Uterus (tissue), 4 donors: ENCODE data around the gene TBC1D2B. TPM values are rescaled to one million over a fixed set of nuclear protein-coding genes. Genes with fewer than 3 reads are reported as not detected.
"Not testable (repeated sequence)": the region's sequence is repeated elsewhere in the genome, so short reads cannot be mapped to it uniquely, and the experiment has no call there.

Experiments
- DNase-seq, 2 donors: peaks; one replicate each; pipeline ENCODE4 v3.0.0-alpha.2; 2019 to 2020
- H3K27ac ChIP-seq, 2 donors: fragments of 200-600 bp; sonication (generic); 1 replicate in 1 of 2; 2 replicates in 1 of 2; pipeline ENCODE4 v1.5.1; 2016 to 2018
- H3K27me3 ChIP-seq, 2 donors: fragments of 200-600 bp; sonication (generic); one replicate each; pipeline ENCODE4 v1.5.1; 2018 to 2019; ENCODE audit warnings: control low read depth in 1 of 2
- H3K36me3 ChIP-seq, 2 donors: fragments of 200-600 bp; sonication (generic); one replicate each; pipeline ENCODE4 v1.5.1; 2019; ENCODE audit warnings: control low read depth in 1 of 2
- H3K4me1 ChIP-seq, 2 donors: fragments of 200-600 bp; sonication (generic); one replicate each; pipeline ENCODE4 v1.5.1; 2018 to 2019; ENCODE audit warnings: control low read depth in 1 of 2
- H3K4me3 ChIP-seq, 2 donors: fragments of 200-600 bp; sonication (generic); 1 replicate in 1 of 2; 2 replicates in 1 of 2; pipeline ENCODE4 v1.5.1; 2018 to 2019; ENCODE audit warnings: mild to moderate bottlenecking in 1 of 2
- H3K9me3 ChIP-seq, 2 donors: fragments of 200-600 bp; sonication (generic); one replicate each; pipeline ENCODE4 v1.5.1; 2019; ENCODE audit warnings: control low read depth in 1 of 2
- CTCF ChIP-seq, 4 experiments: fragments of 200-600 bp in 2 of 4; fragments of 450-650 bp in 2 of 4; sonication (generic) in 2 of 4; IDR thresholded peaks; one replicate each; pipeline ENCODE4 v1.5.1; 2016 to 2019; ENCODE audit warnings: antibody characterized with exemption in 4 of 4, mild to moderate bottlenecking in 2 of 4, moderate library complexity in 1 of 4
- POLR2A ChIP-seq, 2 donors: fragments of 450-650 bp; IDR thresholded peaks; one replicate each; pipeline ENCODE4 v1.6.1; 2016; ENCODE audit warnings: antibody characterized with exemption in 2 of 2, mild to moderate bottlenecking in 1 of 2, moderate library complexity in 1 of 2
- intact Hi-C: fragments of 100-400 bp; cut with DNase I; formaldehyde crosslinking; loops from one replicate; pipeline ENCODE4 v1.15.1; 2023; ENCODE audit warnings: low total_unique reads
- total RNA-seq, 4 donors: library from RNA; depleted of rRNA in 3 of 4; stranded (reverse); fragments of >200 nt in 3 of 4; gene quantifications; one replicate each; pipeline versions ENCODE4 v1.1.0 to v1.2.4, GENCODE V29; 2014 to 2023
- donor health status: DM: yes; HTN: yes; CAD: no.

TBC1D2B gene
- total RNA-seq, 4 donors from 2014 or later, result 27.7 to 89.0 (median 57.9) TPM

GRCh38 chr15:77967798-77968197, 109.7 kb downstream of the TBC1D2B start:
- intact Hi-C loops, result loop anchor here (5.0 kb wide), 1 partner anchor 140 kb away; no protein-coding TSS in a partner anchor
- H3K36me3 ChIP-seq, result no peaks in the 10 kb centered on the region

GRCh38 chr15:77967235-77967615, 110.3 kb downstream of the TBC1D2B start:
- H3K27ac ChIP-seq, H3K27me3 ChIP-seq, H3K9me3 ChIP-seq, H3K36me3 ChIP-seq, H3K4me1 ChIP-seq, H3K4me3 ChIP-seq, DNase-seq: not testable (repeated sequence)
- intact Hi-C loops, result loop anchor here (5.0 kb wide), 1 partner anchor 140 kb away; no protein-coding TSS in a partner anchor

More at GRCh38 chr15:77967798-77968197, 109.7 kb downstream of the TBC1D2B start:
- TF ChIP-seq POLR2A (IDR thresholded peaks at IDR 0.05) (no peak), CTCF (IDR thresholded peaks at IDR 0.05) (no peak)
- Histone ChIP-seq H3K27me3 (no peaks in the 10 kb centered on the region), H3K4me1 (no peaks in the 10 kb centered on the region), H3K9me3 (no peaks in the 10 kb centered on the region), H3K27ac (no peak overlapping the region), H3K4me3 (no peak overlapping the region)
- no peak for DNase-seq

GRCh38 chr15:77966540-77967234, 110.8 kb downstream of the TBC1D2B start:
- TF ChIP-seq POLR2A (IDR thresholded peaks at IDR 0.05) (no peak), CTCF (IDR thresholded peaks at IDR 0.05) (peak; percentile 76 to 89 (median 86))
- intact Hi-C loops, result loop anchor here (5.0 kb wide), 1 partner anchor 141 kb away; no protein-coding TSS in a partner anchor
- peak in 1 of 2 donors; percentile 57 for DNase-seq
- Histone ChIP-seq H3K27ac (no peak overlapping the region), H3K4me1 (no peaks in the 10 kb centered on the region), H3K27me3 (no peaks in the 10 kb centered on the region), H3K4me3 (no peak overlapping the region), H3K9me3 (no peaks in the 10 kb centered on the region), H3K36me3 (no peaks in the 10 kb centered on the region)

- Histone ChIP-seq H3K4me1 (no peaks in the 10 kb centered on the region), H3K9me3 (no peaks in the 10 kb centered on the region), H3K4me3 (no peak overlapping the region), H3K27ac (no peak overlapping the region), H3K27me3 (no peaks in the 10 kb centered on the region), H3K36me3 (no peaks in the 10 kb centered on the region)
- no peak for DNase-seq
- no peak for TF ChIP-seq CTCF (IDR thresholded peaks at IDR 0.05)
- TF ChIP-seq POLR2A (IDR thresholded peaks at IDR 0.05), result no peak
- intact Hi-C loops, result no loop called here
These were observed 113.3 kb downstream of the TBC1D2B start for GRCh38 chr15:77964193-77964592.

- intact Hi-C loops, result no loop called here
- H3K9me3 ChIP-seq, result no peaks in the 10 kb centered on the region
- H3K36me3 ChIP-seq, result no peaks in the 10 kb centered on the region
- H3K4me3 ChIP-seq, result no peak overlapping the region
- TF ChIP-seq CTCF (IDR thresholded peaks at IDR 0.05) (peak; percentile 92 to 97 (median 95)), POLR2A (IDR thresholded peaks at IDR 0.05) (peak in 1 of 2 donors; percentile 27)
- DNase-seq, result peak; percentile 72 to 82
- H3K27ac ChIP-seq, result no peak overlapping the region
- H3K4me1 ChIP-seq, result no peaks in the 10 kb centered on the region
- no peaks in the 10 kb centered on the region for H3K27me3 ChIP-seq
These were observed 118.1 kb downstream of the TBC1D2B start for GRCh38 chr15:77959432-77959879.

GRCh38 chr15:77958716-77959431, 118.6 kb downstream of the TBC1D2B start:
- H3K4me3 ChIP-seq, H3K9me3 ChIP-seq, H3K27me3 ChIP-seq, H3K4me1 ChIP-seq, H3K36me3 ChIP-seq, intact Hi-C loops, DNase-seq, H3K27ac ChIP-seq: not testable (repeated sequence)

GRCh38 chr15:77958021-77958420, 119.5 kb downstream of the TBC1D2B start:
- intact Hi-C loops, H3K27me3 ChIP-seq, DNase-seq, H3K36me3 ChIP-seq, H3K4me1 ChIP-seq, H3K4me3 ChIP-seq, H3K27ac ChIP-seq, H3K9me3 ChIP-seq: not testable (repeated sequence)

- DNase-seq, intact Hi-C loops, H3K27ac ChIP-seq, H3K4me3 ChIP-seq, H3K4me1 ChIP-seq, H3K36me3 ChIP-seq, H3K27me3 ChIP-seq, H3K9me3 ChIP-seq: not testable (repeated sequence)
These were observed 123.6 kb downstream of the TBC1D2B start for GRCh38 chr15:77953926-77954325.
